HCT116 (cell line): ENCODE data around the gene KCTD19. TPM values are rescaled to one million over a fixed set of nuclear protein-coding genes. Genes with fewer than 3 reads are reported as not detected.

ENCODE experiments used
- ATAC-seq: fragments of 200-7000 bp; cut with Tn5 transposase; 2 replicates; pipeline ENCODE4 v1.9.1; 2020; ENCODE audit warnings: mild to moderate bottlenecking, moderate library complexity
- BruUV-seq: library from RNA; stranded (reverse); fragments of 400-500 nt; replicated peaks from 2 replicates; lab custom pipeline; 2021; lab: Mats Ljungman, UMichigan
- CTCF ChIA-PET: fragments of 300-600 bp; sonication (Branson Sonifier 250); formaldehyde crosslinking; loops from one replicate; lab custom pipeline; 2021; ENCODE audit warnings: antibody characterized with exemption; lab: Charles Lee
- POLR2A ChIA-PET: fragments of 300-600, 350-600 bp; sonication (Branson Sonifier 250); formaldehyde crosslinking; loops from one replicate; lab custom pipeline; 2021; ENCODE audit warnings: antibody characterized with exemption; lab: Charles Lee
- RAD21 ChIA-PET, 2 experiments: fragments of 300-600 bp; sonication (Branson Sonifier 250); formaldehyde crosslinking; loops; one replicate each; lab custom pipeline; 2023; ENCODE audit warnings: low total read pairs in 2 of 2; ENCODE audit not compliant: uncharacterized antibody in 2 of 2, unreplicated experiment in 2 of 2, low non-redundant PET in 1 of 2; lab: Charles Lee
- DNase-seq: peaks from one replicate; pipeline ENCODE4 v3.0.0-alpha.2; 2010; ENCODE audit warnings: low read depth, low spot score
- H2AFZ ChIP-seq: fragments of 200-600 bp; shearing (Covaris generic), sonication (generic); 2 replicates; pipeline ENCODE4 v1.6.1; 2017; ENCODE audit warnings: low read depth, mixed run types, mixed read lengths, antibody characterized with exemption, low read length; ENCODE audit not compliant: poor library complexity, severe bottlenecking
- H3K27ac ChIP-seq: 2 replicates; pipeline ENCODE4 v1.5.1; 2012; ENCODE audit warnings: low read depth, low read length
- H3K27me3 ChIP-seq: fragments of 200-600 bp; sonication (generic); 2 replicates; pipeline ENCODE4 v1.6.1; 2016; ENCODE audit warnings: mixed run types, low read length, mixed read lengths; ENCODE audit not compliant: insufficient read depth
- H3K36me3 ChIP-seq, 2 experiments: fragments of 200-500 bp in 1 of 2; fragments of 200-600 bp in 1 of 2; sonication (Bioruptor generic) in 1 of 2; sonication (generic) in 1 of 2; 2 replicates each; pipeline versions ENCODE4 v1.5.1 to v1.6.1; 2014 to 2016; ENCODE audit warnings: low read length in 2 of 2, inconsistent platforms in 1 of 2, mixed read lengths in 1 of 2, mixed run types in 1 of 2; ENCODE audit not compliant: insufficient read depth in 2 of 2, control insufficient read depth in 1 of 2
- H3K4me1 ChIP-seq, 2 experiments: fragments of 200-600 bp in 1 of 2; sonication (generic) in 1 of 2; 2 replicates each; pipeline versions ENCODE4 v1.5.1 to v1.6.1; 2012 to 2017; ENCODE audit warnings: low read length in 2 of 2, inconsistent platforms in 1 of 2, mild to moderate bottlenecking in 1 of 2, mixed read lengths in 1 of 2, mixed run types in 1 of 2, moderate library complexity in 1 of 2; ENCODE audit not compliant: insufficient read depth in 2 of 2, control insufficient read depth in 1 of 2
- H3K4me2 ChIP-seq: fragments of 200-600 bp; sonication (generic); 2 replicates; pipeline ENCODE4 v1.6.1; 2017; ENCODE audit warnings: mixed run types, low read length, mixed read lengths
- H3K4me3 ChIP-seq, 2 experiments: fragments of 200-600 bp in 1 of 2; sonication (generic) in 1 of 2; replicated peaks in 1 of 2; 2 replicates each; pipeline ENCODE4 v1.5.1; 2011 to 2016; ENCODE audit warnings: low read length in 2 of 2, control low read depth in 1 of 2, low read depth in 1 of 2, mild to moderate bottlenecking in 1 of 2, mixed read lengths in 1 of 2, mixed run types in 1 of 2
- H3K79me2 ChIP-seq: fragments of 200-600 bp; sonication (generic); 2 replicates; pipeline ENCODE4 v1.6.1; 2017; ENCODE audit warnings: mild to moderate bottlenecking, mixed run types, low read length, moderate library complexity, mixed read lengths; ENCODE audit not compliant: insufficient read depth
- H3K9ac ChIP-seq: fragments of 200-600 bp; sonication (generic); 2 replicates; pipeline ENCODE4 v1.6.1; 2016; ENCODE audit warnings: low read length, mixed read lengths
- H3K9me2 ChIP-seq: fragments of 200-600 bp; sonication (generic), shearing (Covaris generic); 2 replicates; pipeline ENCODE4 v1.6.1; 2017; ENCODE audit warnings: mixed run types, mild to moderate bottlenecking, moderate library complexity; ENCODE audit not compliant: insufficient read depth
- H3K9me3 ChIP-seq, 2 experiments: fragments of 200-500 bp in 1 of 2; fragments of 200-600 bp in 1 of 2; sonication (Bioruptor generic) in 1 of 2; sonication (generic) in 1 of 2; 2 replicates each; pipeline ENCODE4 v1.6.1; 2014 to 2017; ENCODE audit warnings: low read length in 2 of 2, mixed read lengths in 2 of 2, inconsistent platforms in 1 of 2, low read depth in 1 of 2, mild to moderate bottlenecking in 1 of 2, mixed run types in 1 of 2, moderate library complexity in 1 of 2; ENCODE audit not compliant: control insufficient read depth in 1 of 2, insufficient read depth in 1 of 2
- H4K20me1 ChIP-seq: fragments of 200-600 bp; sonication (generic), shearing (Covaris generic); 2 replicates; pipeline ENCODE4 v1.6.1; 2017; ENCODE audit warnings: mixed run types, mild to moderate bottlenecking, moderate library complexity; ENCODE audit not compliant: insufficient read depth
- CBX3 ChIP-seq: IDR thresholded peaks from 2 replicates; pipeline ENCODE4 v1.6.1; 2012; ENCODE audit warnings: low read depth
- CEBPB ChIP-seq: IDR thresholded peaks from 2 replicates; pipeline ENCODE4 v1.6.1; 2012; ENCODE audit warnings: low read depth
- EGR1 ChIP-seq: IDR thresholded peaks from 2 replicates; pipeline ENCODE4 v1.6.1; 2012; ENCODE audit warnings: low read depth
- ELF1 ChIP-seq: IDR thresholded peaks from 2 replicates; pipeline ENCODE4 v1.6.1; 2012; ENCODE audit warnings: low read depth, borderline replicate concordance
- EZH2 ChIP-seq: fragments of 200-600 bp; sonication (generic); IDR thresholded peaks from 2 replicates; pipeline ENCODE4 v1.6.1; 2017; ENCODE audit warnings: antibody characterized with exemption, mixed run types
- EZH2phosphoT487 ChIP-seq: fragments of 200-600 bp; IDR thresholded peaks from 2 replicates; pipeline ENCODE4 v1.6.1; 2018; ENCODE audit warnings: antibody characterized with exemption, borderline replicate concordance
- FOSL1 ChIP-seq: IDR thresholded peaks from 2 replicates; pipeline ENCODE4 v1.6.1; 2012; ENCODE audit warnings: low read depth
- JUND ChIP-seq: IDR thresholded peaks from 2 replicates; pipeline ENCODE4 v1.6.1; 2012
- POLR2AphosphoS5 ChIP-seq: IDR thresholded peaks from 2 replicates; pipeline ENCODE4 v1.6.1; 2011; ENCODE audit warnings: mild to moderate bottlenecking, low read depth, low read length, moderate library complexity
- SP1 ChIP-seq: IDR thresholded peaks from 2 replicates; pipeline ENCODE4 v1.6.1; 2012; ENCODE audit warnings: low read depth
- SRF ChIP-seq: IDR thresholded peaks from 2 replicates; pipeline ENCODE4 v1.6.1; 2012; ENCODE audit warnings: low read depth
- TCF7L2 ChIP-seq: IDR thresholded peaks from 2 replicates; pipeline ENCODE4 v1.7.0; 2011; ENCODE audit warnings: borderline replicate concordance, inconsistent platforms; ENCODE audit not compliant: insufficient read depth, insufficient read length; ENCODE audit errors: extremely low read depth
- ZFX ChIP-seq: fragments of 450-650 bp; IDR thresholded peaks from 2 replicates; pipeline ENCODE4 v1.6.1; 2017
- intact Hi-C: fragments of 100-400 bp; cut with micrococcal nuclease; formaldehyde crosslinking; loops from 2 replicates; pipeline ENCODE4 v1.10.0; 2022
- total RNA-seq: library from RNA; stranded (reverse); gene quantifications from one replicate; pipeline ENCODE4 v1.2.1, GENCODE V29; 2021; ENCODE audit not compliant: unreplicated experiment
- TF ChIP-seq, protein P1 (sequence below), 3 experiments: fragments of 200-600 bp in 1 of 3; sonication (generic) in 1 of 3; IDR thresholded peaks in 2 of 3; conservative IDR thresholded peaks in 1 of 3; 2 replicates each; pipeline ENCODE4 v1.5.1; 2012 to 2017; ENCODE audit warnings: low read depth in 2 of 3, low read length in 2 of 3, antibody characterized with exemption in 1 of 3, borderline replicate concordance in 1 of 3, control low read depth in 1 of 3, mild to moderate bottlenecking in 1 of 3, mixed read lengths in 1 of 3, mixed run types in 1 of 3, moderate library complexity in 1 of 3; ENCODE audit not compliant: insufficient read depth in 1 of 3
- TF ChIP-seq, protein P2 (sequence below): IDR thresholded peaks from 2 replicates; pipeline ENCODE4 v1.6.1; 2011; ENCODE audit warnings: mild to moderate bottlenecking, low read length, moderate library complexity; ENCODE audit not compliant: insufficient replicate concordance; ENCODE audit errors: extremely low read depth
- TF ChIP-seq, protein P3 (sequence below): IDR thresholded peaks from 2 replicates; pipeline ENCODE4 v1.6.1; 2012
- TF ChIP-seq, protein P4 (sequence below): IDR thresholded peaks from 2 replicates; pipeline ENCODE4 v1.6.1; 2012; ENCODE audit warnings: low read depth
- TF ChIP-seq, protein P5 (sequence below): IDR thresholded peaks from 2 replicates; pipeline ENCODE4 v1.6.1; 2012

KCTD19 gene
- total RNA-seq, 1 experiment from 2014 or later, result not detected

DNA sequence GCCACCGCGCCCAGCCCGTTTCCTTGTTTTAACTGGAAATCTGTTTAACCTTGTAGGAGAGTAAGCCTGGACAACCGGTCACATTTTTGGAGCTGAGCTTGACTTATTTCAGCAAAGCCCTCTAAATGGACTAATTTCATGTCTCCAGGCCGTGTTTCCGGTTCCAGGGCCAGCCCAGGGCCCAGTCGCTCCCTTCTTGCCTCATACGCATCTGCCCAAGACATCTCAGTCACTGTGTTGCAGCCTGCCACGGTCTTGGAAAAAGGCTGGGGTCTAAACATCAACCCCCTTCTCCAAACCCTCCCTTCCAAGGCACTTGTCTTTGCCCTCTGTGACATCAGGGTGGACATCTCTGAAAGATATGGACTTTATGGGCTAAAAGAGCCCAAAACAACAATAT lies 28.3 kb downstream of the KCTD19 start:
- POLR2A ChIA-PET, result interaction anchor here (1.8 kb wide), 1 partner anchor 52 kb away, joined by 4 read pairs; no protein-coding TSS in a partner anchor
- Histone ChIP-seq H3K9me2 (no peaks in the 10 kb centered on the region), H3K27me3 (no peaks in the 10 kb centered on the region), H3K4me1 (peaks cover 7 to 8% of the 10 kb centered on the region in 2 experiments), H2AFZ (no peak overlapping the region), H3K79me2 (no peaks in the 10 kb centered on the region), H3K9me3 (no peaks in the 10 kb centered on the region), H3K27ac (no peak overlapping the region), H4K20me1 (no peaks in the 10 kb centered on the region), H3K36me3 (no peaks in the 10 kb centered on the region), H3K4me2 (no peak overlapping the region), H3K4me3 (no peak overlapping the region), H3K9ac (no peak overlapping the region)
- no peak for TF ChIP-seq JUND
- TF ChIP-seq, protein P1, sequence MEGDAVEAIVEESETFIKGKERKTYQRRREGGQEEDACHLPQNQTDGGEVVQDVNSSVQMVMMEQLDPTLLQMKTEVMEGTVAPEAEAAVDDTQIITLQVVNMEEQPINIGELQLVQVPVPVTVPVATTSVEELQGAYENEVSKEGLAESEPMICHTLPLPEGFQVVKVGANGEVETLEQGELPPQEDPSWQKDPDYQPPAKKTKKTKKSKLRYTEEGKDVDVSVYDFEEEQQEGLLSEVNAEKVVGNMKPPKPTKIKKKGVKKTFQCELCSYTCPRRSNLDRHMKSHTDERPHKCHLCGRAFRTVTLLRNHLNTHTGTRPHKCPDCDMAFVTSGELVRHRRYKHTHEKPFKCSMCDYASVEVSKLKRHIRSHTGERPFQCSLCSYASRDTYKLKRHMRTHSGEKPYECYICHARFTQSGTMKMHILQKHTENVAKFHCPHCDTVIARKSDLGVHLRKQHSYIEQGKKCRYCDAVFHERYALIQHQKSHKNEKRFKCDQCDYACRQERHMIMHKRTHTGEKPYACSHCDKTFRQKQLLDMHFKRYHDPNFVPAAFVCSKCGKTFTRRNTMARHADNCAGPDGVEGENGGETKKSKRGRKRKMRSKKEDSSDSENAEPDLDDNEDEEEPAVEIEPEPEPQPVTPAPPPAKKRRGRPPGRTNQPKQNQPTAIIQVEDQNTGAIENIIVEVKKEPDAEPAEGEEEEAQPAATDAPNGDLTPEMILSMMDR (IDR thresholded peaks at IDR 0.05 in 2 of 3, conservative IDR thresholded peaks at IDR 0.05 in 1 of 3; ENCODE audit: borderline replicate concordance in 1 of 3, insufficient read depth in 1 of 3, low read depth in 2 of 3, low read length in 2 of 3), result no peak
- no peak for TF ChIP-seq POLR2AphosphoS5
- no peak for TF ChIP-seq EGR1
- TF ChIP-seq SRF, result no peak
- no peak for TF ChIP-seq CEBPB
- TF ChIP-seq CBX3, result no peak
- no peak for TF ChIP-seq EZH2phosphoT487
- TF ChIP-seq, protein P2, sequence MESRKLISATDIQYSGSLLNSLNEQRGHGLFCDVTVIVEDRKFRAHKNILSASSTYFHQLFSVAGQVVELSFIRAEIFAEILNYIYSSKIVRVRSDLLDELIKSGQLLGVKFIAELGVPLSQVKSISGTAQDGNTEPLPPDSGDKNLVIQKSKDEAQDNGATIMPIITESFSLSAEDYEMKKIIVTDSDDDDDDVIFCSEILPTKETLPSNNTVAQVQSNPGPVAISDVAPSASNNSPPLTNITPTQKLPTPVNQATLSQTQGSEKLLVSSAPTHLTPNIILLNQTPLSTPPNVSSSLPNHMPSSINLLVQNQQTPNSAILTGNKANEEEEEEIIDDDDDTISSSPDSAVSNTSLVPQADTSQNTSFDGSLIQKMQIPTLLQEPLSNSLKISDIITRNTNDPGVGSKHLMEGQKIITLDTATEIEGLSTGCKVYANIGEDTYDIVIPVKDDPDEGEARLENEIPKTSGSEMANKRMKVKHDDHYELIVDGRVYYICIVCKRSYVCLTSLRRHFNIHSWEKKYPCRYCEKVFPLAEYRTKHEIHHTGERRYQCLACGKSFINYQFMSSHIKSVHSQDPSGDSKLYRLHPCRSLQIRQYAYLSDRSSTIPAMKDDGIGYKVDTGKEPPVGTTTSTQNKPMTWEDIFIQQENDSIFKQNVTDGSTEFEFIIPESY, result no peak
- no peak for TF ChIP-seq FOSL1
- TF ChIP-seq ZFX, result no peak
- TF ChIP-seq, protein P3, sequence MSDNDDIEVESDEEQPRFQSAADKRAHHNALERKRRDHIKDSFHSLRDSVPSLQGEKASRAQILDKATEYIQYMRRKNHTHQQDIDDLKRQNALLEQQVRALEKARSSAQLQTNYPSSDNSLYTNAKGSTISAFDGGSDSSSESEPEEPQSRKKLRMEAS, result no peak
- TF ChIP-seq, protein P4, sequence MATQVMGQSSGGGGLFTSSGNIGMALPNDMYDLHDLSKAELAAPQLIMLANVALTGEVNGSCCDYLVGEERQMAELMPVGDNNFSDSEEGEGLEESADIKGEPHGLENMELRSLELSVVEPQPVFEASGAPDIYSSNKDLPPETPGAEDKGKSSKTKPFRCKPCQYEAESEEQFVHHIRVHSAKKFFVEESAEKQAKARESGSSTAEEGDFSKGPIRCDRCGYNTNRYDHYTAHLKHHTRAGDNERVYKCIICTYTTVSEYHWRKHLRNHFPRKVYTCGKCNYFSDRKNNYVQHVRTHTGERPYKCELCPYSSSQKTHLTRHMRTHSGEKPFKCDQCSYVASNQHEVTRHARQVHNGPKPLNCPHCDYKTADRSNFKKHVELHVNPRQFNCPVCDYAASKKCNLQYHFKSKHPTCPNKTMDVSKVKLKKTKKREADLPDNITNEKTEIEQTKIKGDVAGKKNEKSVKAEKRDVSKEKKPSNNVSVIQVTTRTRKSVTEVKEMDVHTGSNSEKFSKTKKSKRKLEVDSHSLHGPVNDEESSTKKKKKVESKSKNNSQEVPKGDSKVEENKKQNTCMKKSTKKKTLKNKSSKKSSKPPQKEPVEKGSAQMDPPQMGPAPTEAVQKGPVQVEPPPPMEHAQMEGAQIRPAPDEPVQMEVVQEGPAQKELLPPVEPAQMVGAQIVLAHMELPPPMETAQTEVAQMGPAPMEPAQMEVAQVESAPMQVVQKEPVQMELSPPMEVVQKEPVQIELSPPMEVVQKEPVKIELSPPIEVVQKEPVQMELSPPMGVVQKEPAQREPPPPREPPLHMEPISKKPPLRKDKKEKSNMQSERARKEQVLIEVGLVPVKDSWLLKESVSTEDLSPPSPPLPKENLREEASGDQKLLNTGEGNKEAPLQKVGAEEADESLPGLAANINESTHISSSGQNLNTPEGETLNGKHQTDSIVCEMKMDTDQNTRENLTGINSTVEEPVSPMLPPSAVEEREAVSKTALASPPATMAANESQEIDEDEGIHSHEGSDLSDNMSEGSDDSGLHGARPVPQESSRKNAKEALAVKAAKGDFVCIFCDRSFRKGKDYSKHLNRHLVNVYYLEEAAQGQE, result no peak
- TF ChIP-seq SP1, result no peak
- TF ChIP-seq EZH2, result no peak
- no peak for TF ChIP-seq ELF1
- TF ChIP-seq, protein P5, sequence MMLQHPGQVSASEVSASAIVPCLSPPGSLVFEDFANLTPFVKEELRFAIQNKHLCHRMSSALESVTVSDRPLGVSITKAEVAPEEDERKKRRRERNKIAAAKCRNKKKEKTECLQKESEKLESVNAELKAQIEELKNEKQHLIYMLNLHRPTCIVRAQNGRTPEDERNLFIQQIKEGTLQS, result no peak
- TF ChIP-seq TCF7L2, result no peak
- RAD21 ChIA-PET, result no interaction called here
- CTCF ChIA-PET, result no interaction called here
- BruUV-seq, result no TSS peak
- no peak for ATAC-seq
- no peak for DNase-seq
- intact Hi-C loops, result no loop called here
